ENCODE data around the gene CAVIN1. TPM values are rescaled to one million over a fixed set of nuclear protein-coding genes. Genes with fewer than 3 reads are reported as not detected.
A peak's percentile ranks its signal among the peaks of the same experiment; 100 is the strongest.

Gene CAVIN1
- total RNA-seq, 1 donor from 2014 or later, result 205 TPM

GRCh38 chr17:42409523-42410318 lies 13.3 kb downstream of the CAVIN1 start:
- peaks cover 100% of the 10 kb centered on the region for H3K4me1 ChIP-seq
- peak overlapping the region; percentile 100 for H3K27ac ChIP-seq (replicated peaks)
- DNase-seq, result peak; percentile 67
- intact Hi-C loops (cut with micrococcal nuclease), result loop anchor here (5.0 kb wide), 1 partner anchor 92 kb away; no protein-coding TSS in a partner anchor
- H3K9me3 ChIP-seq (replicated peaks), result no peaks in the 10 kb centered on the region
- no peaks in the 10 kb centered on the region for H3K27me3 ChIP-seq (ENCODE audit: low read depth)
- TF ChIP-seq, protein P1, sequence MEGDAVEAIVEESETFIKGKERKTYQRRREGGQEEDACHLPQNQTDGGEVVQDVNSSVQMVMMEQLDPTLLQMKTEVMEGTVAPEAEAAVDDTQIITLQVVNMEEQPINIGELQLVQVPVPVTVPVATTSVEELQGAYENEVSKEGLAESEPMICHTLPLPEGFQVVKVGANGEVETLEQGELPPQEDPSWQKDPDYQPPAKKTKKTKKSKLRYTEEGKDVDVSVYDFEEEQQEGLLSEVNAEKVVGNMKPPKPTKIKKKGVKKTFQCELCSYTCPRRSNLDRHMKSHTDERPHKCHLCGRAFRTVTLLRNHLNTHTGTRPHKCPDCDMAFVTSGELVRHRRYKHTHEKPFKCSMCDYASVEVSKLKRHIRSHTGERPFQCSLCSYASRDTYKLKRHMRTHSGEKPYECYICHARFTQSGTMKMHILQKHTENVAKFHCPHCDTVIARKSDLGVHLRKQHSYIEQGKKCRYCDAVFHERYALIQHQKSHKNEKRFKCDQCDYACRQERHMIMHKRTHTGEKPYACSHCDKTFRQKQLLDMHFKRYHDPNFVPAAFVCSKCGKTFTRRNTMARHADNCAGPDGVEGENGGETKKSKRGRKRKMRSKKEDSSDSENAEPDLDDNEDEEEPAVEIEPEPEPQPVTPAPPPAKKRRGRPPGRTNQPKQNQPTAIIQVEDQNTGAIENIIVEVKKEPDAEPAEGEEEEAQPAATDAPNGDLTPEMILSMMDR (IDR thresholded peaks at IDR 0.05; ENCODE audit: borderline replicate concordance), result no peak
- H3K36me3 ChIP-seq, result peaks cover 8% of the 10 kb centered on the region
- H3K4me3 ChIP-seq, result peak overlapping the region; percentile 40

DNA sequence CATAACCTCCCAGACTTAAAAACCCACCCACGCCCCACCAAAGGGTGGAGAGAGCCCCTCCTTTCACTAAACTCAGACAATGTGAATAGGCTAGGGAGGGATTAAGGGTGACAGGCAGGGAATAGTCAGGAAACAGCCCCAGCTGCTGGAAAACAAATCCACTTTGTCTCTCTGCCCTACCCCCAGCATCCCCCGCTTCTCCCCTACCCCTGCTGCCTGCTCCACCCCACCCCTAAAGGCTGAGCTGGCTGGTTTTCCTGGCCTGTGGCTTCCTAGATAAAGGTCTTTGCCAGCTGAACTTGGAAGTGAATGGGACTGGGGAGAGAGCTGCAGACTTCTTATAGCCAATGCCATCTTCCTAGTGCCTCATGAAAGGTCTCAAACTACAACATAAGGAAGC lies 15.0 kb downstream of the CAVIN1 start:
- no peaks in the 10 kb centered on the region for H3K27me3 ChIP-seq (ENCODE audit: low read depth)
- H3K4me1 ChIP-seq, result peaks cover 100% of the 10 kb centered on the region
- H3K9me3 ChIP-seq (replicated peaks), result no peaks in the 10 kb centered on the region
- H3K27ac ChIP-seq (replicated peaks), result peak overlapping the region; percentile 100
- H3K4me3 ChIP-seq, result peak overlapping the region; percentile 32
- TF ChIP-seq, protein P1 (IDR thresholded peaks at IDR 0.05; ENCODE audit: borderline replicate concordance), result no peak
- intact Hi-C loops (cut with micrococcal nuclease), result loop anchor here (5.0 kb wide), 1 partner anchor 91 kb away; no protein-coding TSS in a partner anchor
- H3K36me3 ChIP-seq, result peaks cover 24% of the 10 kb centered on the region
- DNase-seq, result peak; percentile 56

DNA sequence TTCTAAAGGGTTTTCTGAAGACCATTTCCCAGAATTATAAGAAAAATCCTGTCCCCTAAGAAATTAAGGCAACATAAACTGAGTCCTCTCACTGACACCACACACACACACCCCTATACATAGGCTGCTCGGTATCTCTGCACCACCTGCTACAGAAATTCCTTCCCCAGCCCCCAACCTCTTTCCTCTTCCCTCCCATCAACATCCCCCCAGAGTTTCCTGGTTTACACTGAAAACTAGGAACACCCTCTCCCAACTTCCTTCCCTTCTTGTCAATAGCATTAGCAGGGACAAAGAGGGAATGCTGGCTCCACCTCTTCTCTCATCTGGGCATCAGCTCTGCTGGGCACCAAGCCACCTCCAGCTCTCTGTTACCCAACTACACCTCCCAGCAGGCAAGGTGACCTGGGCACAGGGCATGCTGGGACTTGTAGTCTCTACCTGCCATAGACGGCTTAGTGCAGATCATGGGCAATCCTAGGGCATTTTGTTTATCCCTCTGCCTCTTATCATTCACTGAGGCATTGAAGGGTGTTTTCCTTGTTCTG lies 15.7 kb downstream of the CAVIN1 start:
- Histone ChIP-seq H3K27ac (replicated peaks) (peak overlapping the region; percentile 100), H3K9me3 (replicated peaks) (no peaks in the 10 kb centered on the region), H3K4me1 (peaks cover 100% of the 10 kb centered on the region), H3K4me3 (peak overlapping the region; percentile 32), H3K27me3 (ENCODE audit: low read depth) (no peaks in the 10 kb centered on the region), H3K36me3 (peaks cover 30% of the 10 kb centered on the region)
- intact Hi-C loops (cut with micrococcal nuclease), result loop anchor here (5.0 kb wide), 1 partner anchor 90 kb away; no protein-coding TSS in a partner anchor
- peak; percentile 88 for DNase-seq
- TF ChIP-seq, protein P1 (IDR thresholded peaks at IDR 0.05; ENCODE audit: borderline replicate concordance), result no peak

- H3K27ac ChIP-seq (replicated peaks), result peak overlapping the region; percentile 100
- H3K36me3 ChIP-seq, result peaks cover 30% of the 10 kb centered on the region
- no peaks in the 10 kb centered on the region for H3K27me3 ChIP-seq (ENCODE audit: low read depth)
- DNase-seq, result no peak
- no peaks in the 10 kb centered on the region for H3K9me3 ChIP-seq (replicated peaks)
- TF ChIP-seq, protein P1 (IDR thresholded peaks at IDR 0.05; ENCODE audit: borderline replicate concordance), result no peak
- peaks cover 100% of the 10 kb centered on the region for H3K4me1 ChIP-seq
- intact Hi-C loops (cut with micrococcal nuclease), result loop anchor here (5.0 kb wide), 1 partner anchor 89 kb away; no protein-coding TSS in a partner anchor
- peak overlapping the region; percentile 32 for H3K4me3 ChIP-seq
These were observed 16.3 kb downstream of the CAVIN1 start for GRCh38 chr17:42406615-42407288.

DNA sequence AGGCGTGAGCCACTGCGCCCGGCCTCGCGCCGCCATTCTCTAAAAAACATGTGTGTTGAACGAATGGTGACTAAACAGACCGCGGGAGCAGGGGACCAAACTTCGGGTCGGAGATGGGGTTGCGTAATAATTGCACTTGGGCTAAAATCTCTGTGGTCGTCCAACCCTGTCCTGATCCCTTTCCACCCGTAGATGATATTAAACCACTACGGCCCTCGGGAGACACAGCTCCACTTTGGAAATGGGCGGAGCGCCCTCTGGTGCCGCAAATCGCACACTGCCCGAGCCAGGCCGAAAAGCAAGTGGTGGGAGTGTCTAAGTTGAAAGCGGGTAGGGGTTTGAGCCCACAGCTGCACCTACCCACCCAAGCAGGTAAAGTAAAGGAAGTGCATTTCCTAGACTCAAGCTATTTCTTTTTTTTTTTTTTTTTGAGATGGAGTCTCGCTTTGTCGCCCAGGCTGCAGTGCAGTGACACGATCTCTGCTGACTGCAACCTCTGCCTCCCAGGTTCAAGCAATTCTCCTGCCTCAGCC lies 17.0 kb downstream of the CAVIN1 start:
- peak overlapping the region; percentile 100 for H3K27ac ChIP-seq (replicated peaks)
- no peaks in the 10 kb centered on the region for H3K27me3 ChIP-seq (ENCODE audit: low read depth)
- no peaks in the 10 kb centered on the region for H3K9me3 ChIP-seq (replicated peaks)
- intact Hi-C loops (cut with micrococcal nuclease), result loop anchor here (5.0 kb wide), 1 partner anchor 89 kb away; no protein-coding TSS in a partner anchor
- TF ChIP-seq, protein P1 (IDR thresholded peaks at IDR 0.05; ENCODE audit: borderline replicate concordance), result peak; percentile 93
- H3K36me3 ChIP-seq, result peaks cover 30% of the 10 kb centered on the region
- DNase-seq, result peak; percentile 88
- H3K4me1 ChIP-seq, result peaks cover 94% of the 10 kb centered on the region
- H3K4me3 ChIP-seq, result peak overlapping the region; percentile 32
